ENCODE results near the gene SH3BP2. TPM values are rescaled to one million over a fixed set of nuclear protein-coding genes. Genes with fewer than 3 reads are reported as not detected.
A peak's percentile ranks its signal among the peaks of the same experiment; 100 is the strongest.

Gene SH3BP2
- total RNA-seq, 6 experiments from 2014 or later: 17.6 to 25.4 (median 20.5) TPM

GRCh38 chr4:2837110-2837903, 44.4 kb downstream of the SH3BP2 start:
- no peaks in the 10 kb centered on the region for H3K27me3 Mint-ChIP-seq (ENCODE audit: insufficient read depth)
- DNase-seq: no peak

GRCh38 chr4:2837904-2838496, 45.1 kb downstream of the SH3BP2 start:
- peak overlapping the region; percentile 57 for H3K4me3 Mint-ChIP-seq
- DNase-seq: peak; percentile 22
- H3K27ac Mint-ChIP-seq: peak overlapping the region; percentile 71
- no peaks in the 10 kb centered on the region for H3K27me3 Mint-ChIP-seq (ENCODE audit: insufficient read depth)
- peaks cover 9% of the 10 kb centered on the region; the same call in 1 of the 2 replicates for H3K36me3 Mint-ChIP-seq (ENCODE audit: low read depth)
- H3K4me1 Mint-ChIP-seq (ENCODE audit: low read depth): peaks cover 25% of the 10 kb centered on the region
- TF ChIP-seq CTCF (IDR thresholded peaks at IDR 0.05): no peak
- H3K9me3 Mint-ChIP-seq: no peaks in the 10 kb centered on the region

More at GRCh38 chr4:2837110-2837903, 44.4 kb downstream of the SH3BP2 start:
- Mint-ChIP-seq H3K36me3 (ENCODE audit: low read depth) (peaks cover 5% of the 10 kb centered on the region; the same call in 1 of the 2 replicates), H3K4me1 (ENCODE audit: low read depth) (peaks cover 18% of the 10 kb centered on the region), H3K4me3 (peak overlapping the region; percentile 57; the same call in 1 of the 2 replicates), H3K9me3 (no peaks in the 10 kb centered on the region), H3K27ac (peak overlapping the region; percentile 71)
- TF ChIP-seq CTCF (IDR thresholded peaks at IDR 0.05): 0 out of 2 replicates have a peak, but pooled peaks have one; percentile 10

GRCh38 chr4:2839060-2839459, 46.2 kb downstream of the SH3BP2 start:
- peaks cover 25% of the 10 kb centered on the region for H3K4me1 Mint-ChIP-seq (ENCODE audit: low read depth)
- no peak overlapping the region for H3K27ac Mint-ChIP-seq
- no peaks in the 10 kb centered on the region for H3K27me3 Mint-ChIP-seq (ENCODE audit: insufficient read depth)
- no peak overlapping the region for H3K4me3 Mint-ChIP-seq
- H3K36me3 Mint-ChIP-seq (ENCODE audit: low read depth): peaks cover 9% of the 10 kb centered on the region; the same call in 1 of the 2 replicates
- no peak for DNase-seq
- H3K9me3 Mint-ChIP-seq: no peaks in the 10 kb centered on the region
- no peak for TF ChIP-seq CTCF (IDR thresholded peaks at IDR 0.05)

- no peak for DNase-seq
- Mint-ChIP-seq H3K4me3 (peak overlapping the region; percentile 88), H3K27me3 (ENCODE audit: insufficient read depth) (peaks cover 2% of the 10 kb centered on the region), H3K36me3 (ENCODE audit: low read depth) (peaks cover 28% of the 10 kb centered on the region), H3K9me3 (no peaks in the 10 kb centered on the region), H3K4me1 (ENCODE audit: low read depth) (peaks cover 44% of the 10 kb centered on the region), H3K27ac (peak overlapping the region; percentile 85)
- TF ChIP-seq CTCF (IDR thresholded peaks at IDR 0.05): no peak
Observed at GRCh38 chr4:2842687-2843262, 49.9 kb downstream of the SH3BP2 start.

GRCh38 chr4:2843263-2843940, 50.5 kb downstream of the SH3BP2 start, which contains the start of gene ADD1:
Gene ADD1 (plus strand): TSS chr4:2843844. CDS start chr4:2875916, 32,072 bp downstream.
- Mint-ChIP-seq H3K9me3 (no peaks in the 10 kb centered on the region), H3K27ac (peak within 1 kb of the TSS; percentile 86), H3K27me3 (ENCODE audit: insufficient read depth) (peaks cover 2% of the 10 kb centered on the region), H3K4me3 (peak within 1 kb of the TSS; percentile 97), H3K36me3 (ENCODE audit: low read depth) (peaks cover 28% of the 10 kb centered on the region), H3K4me1 (ENCODE audit: low read depth) (peaks cover 44% of the 10 kb centered on the region)
- DNase-seq: peak; percentile 85
- no peak for TF ChIP-seq CTCF (IDR thresholded peaks at IDR 0.05)

All from HFFc6 (cell line).